ENCODE measurements around the gene RFTN1. TPM values are rescaled to one million over a fixed set of nuclear protein-coding genes. Genes with fewer than 3 reads are reported as not detected.

The RFTN1 gene
- total and polyA plus RNA-seq, 2 donors (not counting 3 experiments of a cell fraction or from before 2014, with no cell fraction given): 40.3 to 43.3 TPM

GRCh38 chr3:16401273-16401672 lies 112.2 kb downstream of the RFTN1 start:
- peaks cover 2 to 5% of the 10 kb centered on the region in 2 experiments for H3K36me3 ChIP-seq (ENCODE audit: control insufficient read depth in 2 of 2, extremely low read depth in 1 of 2, insufficient read depth in 2 of 2, low read length in 2 of 2)
- POLR2A ChIA-PET: no interaction called here
- no peaks in the 10 kb centered on the region for H3K9me1 ChIP-seq (replicated peaks; ENCODE audit: control insufficient read depth, extremely low read depth, insufficient read depth, low read length)
- H3K4me1 ChIP-seq (ENCODE audit: control insufficient read depth, extremely low read depth, insufficient read depth, low read length): no peaks in the 10 kb centered on the region
- dilution Hi-C loops (cut with MboI; ENCODE audit: extremely low pct_ligation_motif_present, low sequenced_read_pairs) (no loop called here), intact Hi-C loops (cut with micrococcal nuclease) (no loop called here)
- CTCF ChIA-PET: no interaction called here
- no peak overlapping the region for H3K9ac ChIP-seq (replicated peaks; ENCODE audit: extremely low read depth, insufficient read depth, low read length)
- H3K9me3 ChIP-seq (replicated peaks; ENCODE audit: control insufficient read depth, insufficient read depth, low read length): no peaks in the 10 kb centered on the region
- no TSS peak for BruUV-seq (replicated peaks)
- no peaks in the 10 kb centered on the region for H3K27me3 ChIP-seq (ENCODE audit: control insufficient read depth in 2 of 2, insufficient read depth in 2 of 2, low read length in 2 of 2)
- no peaks in the 10 kb centered on the region for H4K20me1 ChIP-seq (replicated peaks; ENCODE audit: control insufficient read depth, extremely low read depth, insufficient read depth, low read length)
- DNase-seq (ENCODE audit: low read depth, low spot score) (no peak), FAIRE-seq (no peak)
- no peak overlapping the region for H3K27ac ChIP-seq (ENCODE audit: insufficient read depth, low read depth, low read length)
- H3K4me2 ChIP-seq (ENCODE audit: insufficient read depth, low read length): no peak overlapping the region
- no peaks in the 10 kb centered on the region for H3K79me2 ChIP-seq (ENCODE audit: control insufficient read depth, insufficient read depth, low read length)
- no peak overlapping the region for H2AFZ ChIP-seq (ENCODE audit: low read depth, low read length)
- no peak overlapping the region for H3K4me3 ChIP-seq (replicated peaks in 1 of 3; ENCODE audit: insufficient read depth in 1 of 3, low read depth in 1 of 3, low read length in 3 of 3)
- TF ChIP-seq FOS (IDR thresholded peaks at IDR 0.05; ENCODE audit: borderline replicate concordance, insufficient read depth, low read length) (no peak), JUN (IDR thresholded peaks at IDR 0.05; ENCODE audit: borderline replicate concordance, insufficient read depth, insufficient read length, low read depth) (no peak), MYC (IDR thresholded peaks at IDR 0.05; ENCODE audit: low read depth, low read length) (no peak), POLR2A (IDR thresholded peaks at IDR 0.05; ENCODE audit: low read depth, low read length) (no peak), CTCF (IDR thresholded peaks at IDR 0.05; ENCODE audit: extremely low read depth in 1 of 2, insufficient read depth in 1 of 2, low read depth in 1 of 2, low read length in 2 of 2) (no peak), EZH2 (IDR thresholded peaks at IDR 0.05; ENCODE audit: borderline replicate concordance, low read depth, low read length, severe bottlenecking) (no peak), POLR2AphosphoS5 (IDR thresholded peaks at IDR 0.05; ENCODE audit: insufficient read depth, low read depth, low read length) (no peak), MAX (IDR thresholded peaks at IDR 0.05; ENCODE audit: insufficient read depth, insufficient read length) (no peak), GATA2 (IDR thresholded peaks at IDR 0.05; ENCODE audit: insufficient read depth, insufficient read length, low read depth, low read length) (no peak)
